HL-60 (cell line): ENCODE results near the gene STAT5B.

Experiments
- DNase-seq, 2 experiments: peaks; one replicate each; pipeline ENCODE4 v3.0.0-alpha.2; 2010 to 2020; ENCODE audit warnings: low read depth in 1 of 2, low spot score in 1 of 2
- H3K27ac ChIP-seq: fragments of 250-450 bp; sonication (Bioruptor Pico); replicated peaks from 2 replicates; pipeline ENCODE4 v1.5.1; 2020; ENCODE audit warnings: mild to moderate bottlenecking, moderate library complexity
- H3K27me3 ChIP-seq: fragments of 250-450 bp; sonication (Bioruptor Pico); 2 replicates; pipeline ENCODE4 v1.5.1; 2021; ENCODE audit warnings: mild to moderate bottlenecking, moderate library complexity; ENCODE audit not compliant: insufficient read depth, poor library complexity, severe bottlenecking
- H3K4me3 ChIP-seq: replicated peaks from 2 replicates; pipeline ENCODE4 v1.5.1; 2011; ENCODE audit warnings: mild to moderate bottlenecking, control low read depth, low read length; ENCODE audit not compliant: insufficient read depth
- CTCF ChIP-seq: IDR thresholded peaks from one replicate; pipeline ENCODE4 v1.5.1; 2011; ENCODE audit warnings: low read length, control low read depth, inconsistent platforms; ENCODE audit not compliant: insufficient read depth
- GABPA ChIP-seq: IDR thresholded peaks from 2 replicates; pipeline ENCODE4 v1.6.1; 2012; ENCODE audit warnings: low read depth
- POLR2AphosphoS5 ChIP-seq: IDR thresholded peaks from 2 replicates; pipeline ENCODE4 v1.6.1; 2012; ENCODE audit warnings: low read depth
- SPI1 ChIP-seq: IDR thresholded peaks from 2 replicates; pipeline ENCODE4 v1.6.1; 2012; ENCODE audit warnings: low read depth, mild to moderate bottlenecking, borderline replicate concordance
- TF ChIP-seq, protein P1 (sequence below): IDR thresholded peaks from 2 replicates; pipeline ENCODE4 v1.6.1; 2012; ENCODE audit warnings: low read depth; ENCODE audit not compliant: insufficient replicate concordance

The STAT5B gene

GRCh38 chr17:42255445-42255844 is 20.7 kb downstream of the STAT5B start:
- DNase-seq: no peak
- TF ChIP-seq GABPA (no peak), SPI1 (no peak), CTCF (no peak), POLR2AphosphoS5 (no peak)
- TF ChIP-seq, protein P1, sequence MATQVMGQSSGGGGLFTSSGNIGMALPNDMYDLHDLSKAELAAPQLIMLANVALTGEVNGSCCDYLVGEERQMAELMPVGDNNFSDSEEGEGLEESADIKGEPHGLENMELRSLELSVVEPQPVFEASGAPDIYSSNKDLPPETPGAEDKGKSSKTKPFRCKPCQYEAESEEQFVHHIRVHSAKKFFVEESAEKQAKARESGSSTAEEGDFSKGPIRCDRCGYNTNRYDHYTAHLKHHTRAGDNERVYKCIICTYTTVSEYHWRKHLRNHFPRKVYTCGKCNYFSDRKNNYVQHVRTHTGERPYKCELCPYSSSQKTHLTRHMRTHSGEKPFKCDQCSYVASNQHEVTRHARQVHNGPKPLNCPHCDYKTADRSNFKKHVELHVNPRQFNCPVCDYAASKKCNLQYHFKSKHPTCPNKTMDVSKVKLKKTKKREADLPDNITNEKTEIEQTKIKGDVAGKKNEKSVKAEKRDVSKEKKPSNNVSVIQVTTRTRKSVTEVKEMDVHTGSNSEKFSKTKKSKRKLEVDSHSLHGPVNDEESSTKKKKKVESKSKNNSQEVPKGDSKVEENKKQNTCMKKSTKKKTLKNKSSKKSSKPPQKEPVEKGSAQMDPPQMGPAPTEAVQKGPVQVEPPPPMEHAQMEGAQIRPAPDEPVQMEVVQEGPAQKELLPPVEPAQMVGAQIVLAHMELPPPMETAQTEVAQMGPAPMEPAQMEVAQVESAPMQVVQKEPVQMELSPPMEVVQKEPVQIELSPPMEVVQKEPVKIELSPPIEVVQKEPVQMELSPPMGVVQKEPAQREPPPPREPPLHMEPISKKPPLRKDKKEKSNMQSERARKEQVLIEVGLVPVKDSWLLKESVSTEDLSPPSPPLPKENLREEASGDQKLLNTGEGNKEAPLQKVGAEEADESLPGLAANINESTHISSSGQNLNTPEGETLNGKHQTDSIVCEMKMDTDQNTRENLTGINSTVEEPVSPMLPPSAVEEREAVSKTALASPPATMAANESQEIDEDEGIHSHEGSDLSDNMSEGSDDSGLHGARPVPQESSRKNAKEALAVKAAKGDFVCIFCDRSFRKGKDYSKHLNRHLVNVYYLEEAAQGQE: no peak
- no peaks in the 10 kb centered on the region for H3K27me3 ChIP-seq
- no peak overlapping the region for H3K27ac ChIP-seq
- H3K4me3 ChIP-seq: no peak overlapping the region

- H3K4me3 ChIP-seq: no peak overlapping the region
- no peaks in the 10 kb centered on the region for H3K27me3 ChIP-seq
- TF ChIP-seq CTCF (no peak), GABPA (no peak), POLR2AphosphoS5 (no peak), SPI1 (no peak)
- TF ChIP-seq, protein P1: no peak
- no peak for DNase-seq
- H3K27ac ChIP-seq: no peak overlapping the region
Measured at GRCh38 chr17:42253578-42253977, 22.6 kb downstream of the STAT5B start.

DNA sequence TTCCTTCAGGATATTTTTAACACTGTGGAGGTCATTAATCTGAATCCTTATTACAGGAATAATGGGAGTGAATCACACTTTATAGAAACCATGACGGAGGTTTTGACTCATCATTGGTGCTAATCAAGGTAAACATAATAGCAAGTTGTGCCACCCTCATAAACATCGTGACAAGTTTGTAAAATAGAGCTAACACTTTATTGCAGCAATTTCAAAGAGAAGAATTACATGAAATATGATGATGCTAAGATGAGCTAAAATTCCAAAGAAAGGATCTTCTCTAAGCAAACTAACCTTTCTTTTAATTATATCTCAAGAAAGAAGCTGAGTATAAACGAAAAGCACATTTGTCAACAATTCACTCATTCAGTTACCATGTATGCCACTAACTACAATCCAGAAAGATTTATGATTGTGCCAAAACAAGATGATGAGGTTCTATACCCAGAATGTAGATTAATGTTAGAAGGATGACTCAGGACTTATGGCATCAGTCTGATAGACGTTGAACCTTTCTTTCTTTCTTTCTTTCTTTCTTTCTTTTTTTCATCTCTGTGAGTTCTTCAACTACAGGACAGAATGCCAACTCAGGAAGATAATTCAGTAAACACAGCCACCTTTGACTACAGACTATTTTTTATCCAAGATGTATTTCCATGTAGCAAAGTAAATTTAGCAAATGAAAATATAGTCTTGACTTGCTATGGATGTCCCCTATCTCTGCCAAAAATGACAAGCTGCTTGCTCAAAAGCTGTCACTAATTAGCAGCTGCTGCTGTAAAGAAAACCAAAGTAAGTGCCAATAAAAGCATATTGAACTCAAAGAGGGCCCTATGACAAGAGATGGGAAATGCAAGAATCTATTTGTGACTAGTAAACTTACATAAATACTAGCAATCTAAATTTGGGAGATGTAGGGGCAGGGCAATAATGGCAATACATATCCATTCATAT is 23.3 kb downstream of the STAT5B start:
- TF ChIP-seq SPI1: no peak
- TF ChIP-seq POLR2AphosphoS5: no peak
- no peak for TF ChIP-seq CTCF
- TF ChIP-seq, protein P1: no peak
- TF ChIP-seq GABPA: no peak
- no peaks in the 10 kb centered on the region for H3K27me3 ChIP-seq
- DNase-seq: no peak

More for the DNA sequence above, 23.3 kb downstream of the STAT5B start:
- no peak overlapping the region for H3K4me3 ChIP-seq
- no peak overlapping the region for H3K27ac ChIP-seq
